Measurements from ENCODE around the gene SGTA. TPM values are rescaled to one million over a fixed set of nuclear protein-coding genes. Genes with fewer than 3 reads are reported as not detected.

SGTA gene
- polyA plus RNA-seq, 1 donor: 41.3 TPM

- H3K27me3 ChIP-seq (ENCODE audit: control insufficient read depth, insufficient read depth, low read length): no peaks in the 10 kb centered on the region
- H3K36me3 ChIP-seq (ENCODE audit: control insufficient read depth, insufficient read depth, low read length): peaks cover 75% of the 10 kb centered on the region
- no peaks in the 10 kb centered on the region for H3K4me1 ChIP-seq (ENCODE audit: control insufficient read depth, insufficient read depth, low read length)
- H3K4me3 ChIP-seq (ENCODE audit: low read length): no peak overlapping the region
- DNase-seq: no peak
- WGBS (ENCODE audit: insufficient coverage, low lambda C conversion rate): no CpG with 5 or more reads among the region's 43 CpGs
- H3K27ac ChIP-seq (ENCODE audit: low read length): no peak overlapping the region
- peaks cover 5% of the 10 kb centered on the region for H3K9me3 ChIP-seq (ENCODE audit: control insufficient read depth, low read depth, low read length)
These were observed 20.9 kb downstream of the SGTA start for GRCh38 chr19:2761876-2762782.

- H3K27me3 ChIP-seq (ENCODE audit: control insufficient read depth, insufficient read depth, low read length): no peaks in the 10 kb centered on the region
- H3K4me3 ChIP-seq (ENCODE audit: low read length): no peak overlapping the region
- H3K9me3 ChIP-seq (ENCODE audit: control insufficient read depth, low read depth, low read length): peaks cover 5% of the 10 kb centered on the region
- peaks cover 73% of the 10 kb centered on the region for H3K36me3 ChIP-seq (ENCODE audit: control insufficient read depth, insufficient read depth, low read length)
- no peaks in the 10 kb centered on the region for H3K4me1 ChIP-seq (ENCODE audit: control insufficient read depth, insufficient read depth, low read length)
- no peak overlapping the region for H3K27ac ChIP-seq (ENCODE audit: low read length)
- DNase-seq: no peak
- WGBS (ENCODE audit: insufficient coverage, low lambda C conversion rate): no CpG with 5 or more reads among the region's 16 CpGs
These were observed 21.8 kb downstream of the SGTA start for GRCh38 chr19:2761309-2761677.

- H3K4me3 ChIP-seq (ENCODE audit: low read length): no peak overlapping the region
- no peak for DNase-seq
- WGBS (ENCODE audit: insufficient coverage, low lambda C conversion rate): 100% methylated on average over 1 of the region's 7 CpGs
- no peaks in the 10 kb centered on the region for H3K27me3 ChIP-seq (ENCODE audit: control insufficient read depth, insufficient read depth, low read length)
- peaks cover 71% of the 10 kb centered on the region for H3K36me3 ChIP-seq (ENCODE audit: control insufficient read depth, insufficient read depth, low read length)
- peaks cover 5% of the 10 kb centered on the region for H3K9me3 ChIP-seq (ENCODE audit: control insufficient read depth, low read depth, low read length)
- H3K4me1 ChIP-seq (ENCODE audit: control insufficient read depth, insufficient read depth, low read length): no peaks in the 10 kb centered on the region
- H3K27ac ChIP-seq (ENCODE audit: low read length): no peak overlapping the region
These were observed 23.1 kb downstream of the SGTA start for GRCh38 chr19:2759965-2760364.

- no CpG with 5 or more reads among the region's 17 CpGs for WGBS (ENCODE audit: insufficient coverage, low lambda C conversion rate)
- no peak for DNase-seq
- H3K27me3 ChIP-seq (ENCODE audit: control insufficient read depth, insufficient read depth, low read length): no peaks in the 10 kb centered on the region
- H3K36me3 ChIP-seq (ENCODE audit: control insufficient read depth, insufficient read depth, low read length): peaks cover 74% of the 10 kb centered on the region
- no peaks in the 10 kb centered on the region for H3K4me1 ChIP-seq (ENCODE audit: control insufficient read depth, insufficient read depth, low read length)
- H3K9me3 ChIP-seq (ENCODE audit: control insufficient read depth, low read depth, low read length): peaks cover 5% of the 10 kb centered on the region
- H3K4me3 ChIP-seq (ENCODE audit: low read length): no peak overlapping the region
- no peak overlapping the region for H3K27ac ChIP-seq (ENCODE audit: low read length)
These were observed 23.7 kb downstream of the SGTA start for GRCh38 chr19:2759362-2759761.

GRCh38 chr19:2758601-2759313 is 24.3 kb downstream of the SGTA start:
- H3K4me1 ChIP-seq (ENCODE audit: control insufficient read depth, insufficient read depth, low read length): no peaks in the 10 kb centered on the region
- 100% methylated on average over 2 of the region's 17 CpGs for WGBS (ENCODE audit: insufficient coverage, low lambda C conversion rate)
- no peak overlapping the region for H3K27ac ChIP-seq (ENCODE audit: low read length)
- H3K4me3 ChIP-seq (ENCODE audit: low read length): no peak overlapping the region
- no peaks in the 10 kb centered on the region for H3K27me3 ChIP-seq (ENCODE audit: control insufficient read depth, insufficient read depth, low read length)
- peaks cover 74% of the 10 kb centered on the region for H3K36me3 ChIP-seq (ENCODE audit: control insufficient read depth, insufficient read depth, low read length)
- H3K9me3 ChIP-seq (ENCODE audit: control insufficient read depth, low read depth, low read length): peaks cover 5% of the 10 kb centered on the region
- DNase-seq: no peak

- Histone ChIP-seq H3K4me1 (ENCODE audit: control insufficient read depth, insufficient read depth, low read length) (no peaks in the 10 kb centered on the region), H3K27me3 (ENCODE audit: control insufficient read depth, insufficient read depth, low read length) (no peaks in the 10 kb centered on the region), H3K27ac (ENCODE audit: low read length) (no peak overlapping the region), H3K36me3 (ENCODE audit: control insufficient read depth, insufficient read depth, low read length) (peaks cover 63% of the 10 kb centered on the region), H3K9me3 (ENCODE audit: control insufficient read depth, low read depth, low read length) (peaks cover 3% of the 10 kb centered on the region), H3K4me3 (ENCODE audit: low read length) (no peak overlapping the region)
- no peak for DNase-seq
- WGBS (ENCODE audit: insufficient coverage, low lambda C conversion rate): no CpG with 5 or more reads among the region's 48 CpGs
These were observed 25.9 kb downstream of the SGTA start for GRCh38 chr19:2756921-2757881.

- H3K9me3 ChIP-seq (ENCODE audit: control insufficient read depth, low read depth, low read length): no peaks in the 10 kb centered on the region
- H3K27ac ChIP-seq (ENCODE audit: low read length): no peak overlapping the region
- H3K36me3 ChIP-seq (ENCODE audit: control insufficient read depth, insufficient read depth, low read length): peaks cover 58% of the 10 kb centered on the region
- DNase-seq: no peak
- no peak overlapping the region for H3K4me3 ChIP-seq (ENCODE audit: low read length)
- no peaks in the 10 kb centered on the region for H3K27me3 ChIP-seq (ENCODE audit: control insufficient read depth, insufficient read depth, low read length)
- no peaks in the 10 kb centered on the region for H3K4me1 ChIP-seq (ENCODE audit: control insufficient read depth, insufficient read depth, low read length)
- no CpG with 5 or more reads among the region's 8 CpGs for WGBS (ENCODE audit: insufficient coverage, low lambda C conversion rate)
These were observed 26.6 kb downstream of the SGTA start for GRCh38 chr19:2756477-2756876.

- Histone ChIP-seq H3K27ac (ENCODE audit: low read length) (no peak overlapping the region), H3K4me1 (ENCODE audit: control insufficient read depth, insufficient read depth, low read length) (no peaks in the 10 kb centered on the region), H3K4me3 (ENCODE audit: low read length) (no peak overlapping the region), H3K9me3 (ENCODE audit: control insufficient read depth, low read depth, low read length) (no peaks in the 10 kb centered on the region), H3K36me3 (ENCODE audit: control insufficient read depth, insufficient read depth, low read length) (peaks cover 53% of the 10 kb centered on the region), H3K27me3 (ENCODE audit: control insufficient read depth, insufficient read depth, low read length) (no peaks in the 10 kb centered on the region)
- WGBS (ENCODE audit: insufficient coverage, low lambda C conversion rate): 100% methylated on average over 5 of the region's 16 CpGs
- no peak for DNase-seq
These were observed 27.3 kb downstream of the SGTA start for GRCh38 chr19:2755811-2756210.

GRCh38 chr19:2755448-2755705 is 27.7 kb downstream of the SGTA start:
- WGBS (ENCODE audit: insufficient coverage, low lambda C conversion rate): no CpG with 5 or more reads among the region's 16 CpGs
- Histone ChIP-seq H3K36me3 (ENCODE audit: control insufficient read depth, insufficient read depth, low read length) (peaks cover 49% of the 10 kb centered on the region), H3K9me3 (ENCODE audit: control insufficient read depth, low read depth, low read length) (no peaks in the 10 kb centered on the region), H3K27ac (ENCODE audit: low read length) (no peak overlapping the region), H3K4me3 (ENCODE audit: low read length) (no peak overlapping the region), H3K27me3 (ENCODE audit: control insufficient read depth, insufficient read depth, low read length) (no peaks in the 10 kb centered on the region), H3K4me1 (ENCODE audit: control insufficient read depth, insufficient read depth, low read length) (no peaks in the 10 kb centered on the region)
- DNase-seq: no peak
